ENCODE measurements around the gene PLD1.
"Not testable (repeated sequence)": the region's sequence is repeated elsewhere in the genome, so short reads cannot be mapped to it uniquely, and the experiment has no call there.

GRCh38 chr3:171814662-171815061 is 4.4 kb upstream of the PLD1 start:
- not testable (repeated sequence) for TF ChIP-seq CTCF (IDR thresholded peaks at IDR 0.05; ENCODE audit: low read depth, low read length); POLR2A (IDR thresholded peaks at IDR 0.05; ENCODE audit: extremely low read depth, insufficient read length); MYC (IDR thresholded peaks at IDR 0.05; ENCODE audit: low read depth, low read length); MAX (IDR thresholded peaks at IDR 0.05; ENCODE audit: low read depth, low read length)

Data from NB4 (cell line).